ENCODE data around the gene CHAD. TPM values are rescaled to one million over a fixed set of nuclear protein-coding genes. Genes with fewer than 3 reads are reported as not detected.

CHAD gene
- total RNA-seq, 2 donors from 2014 or later, result 8.8 to 13.2 TPM

GRCh38 chr17:50482110-50482509, 13.4 kb upstream of the CHAD start:
- TF ChIP-seq CTCF (IDR thresholded peaks at IDR 0.05) (no peak), POLR2A (IDR thresholded peaks at IDR 0.05) (no peak)
- Histone ChIP-seq H3K36me3 (replicated peaks in 1 of 2; ENCODE audit: insufficient read depth in 1 of 2, low read depth in 2 of 2) (peaks cover 2 to 5% of the 10 kb centered on the region in 2 donors), H3K27ac (peak overlapping the region; percentile 37 to 86 (median 74)), H3K4me3 (no peak overlapping the region), H3K9me3 (no peaks in the 10 kb centered on the region), H3K4me1 (peaks cover 38% of the 10 kb centered on the region), H3K27me3 (no peaks in the 10 kb centered on the region)
- 64 to 71% methylated on average over 2 to 22 of the region's 23 CpGs for WGBS, 2 donors
- DNase-seq, result no peak
- no peak for ATAC-seq
- intact Hi-C loops (cut with DNase I), result loop anchor here (5.0 to 10.0 kb wide), 3 partner anchors 50 to 213 kb away; partner anchors contain the start of gene EPN3

GRCh38 chr17:50481648-50482047, 13.0 kb upstream of the CHAD start:
- TF ChIP-seq POLR2A (IDR thresholded peaks at IDR 0.05) (no peak), CTCF (IDR thresholded peaks at IDR 0.05) (no peak)
- Histone ChIP-seq H3K36me3 (replicated peaks in 1 of 2; ENCODE audit: insufficient read depth in 1 of 2, low read depth in 2 of 2) (peaks cover 2 to 5% of the 10 kb centered on the region in 2 donors), H3K4me3 (no peak overlapping the region), H3K4me1 (peaks cover 43% of the 10 kb centered on the region), H3K27ac (peak overlapping the region; percentile 37 to 89 (median 74)), H3K9me3 (no peaks in the 10 kb centered on the region), H3K27me3 (no peaks in the 10 kb centered on the region)
- WGBS, 2 donors, result 41 to 42% methylated on average over 4 of the region's 4 CpGs
- intact Hi-C loops (cut with DNase I), result loop anchor here (5.0 to 10.0 kb wide), 3 partner anchors 51 to 213 kb away; partner anchors contain the start of gene EPN3
- DNase-seq (no peak), ATAC-seq (no peak)

GRCh38 chr17:50480854-50481490, 12.3 kb upstream of the CHAD start:
- TF ChIP-seq POLR2A (IDR thresholded peaks at IDR 0.05) (no peak), CTCF (IDR thresholded peaks at IDR 0.05) (no peak)
- no peaks in the 10 kb centered on the region for H3K9me3 ChIP-seq
- peak overlapping the region in 3 of 4 donors; percentile 83 to 92 (median 89) for H3K27ac ChIP-seq
- no peaks in the 10 kb centered on the region for H3K27me3 ChIP-seq
- H3K4me1 ChIP-seq, result peaks cover 47% of the 10 kb centered on the region
- H3K4me3 ChIP-seq, result no peak overlapping the region
- DNase-seq (no peak), ATAC-seq (no peak)
- H3K36me3 ChIP-seq (replicated peaks in 1 of 2; ENCODE audit: insufficient read depth in 1 of 2, low read depth in 2 of 2), result peaks cover 2 to 5% of the 10 kb centered on the region in 2 donors
- WGBS, 2 donors, result 56 to 58% methylated on average over 2 of the region's 2 CpGs
- intact Hi-C loops (cut with DNase I), result loop anchor here (5.0 to 10.0 kb wide), 3 partner anchors 51 to 214 kb away; partner anchors contain the start of gene EPN3

GRCh38 chr17:50480142-50480764, 11.6 kb upstream of the CHAD start:
- no peak for DNase-seq
- TF ChIP-seq CTCF (IDR thresholded peaks at IDR 0.05) (no peak), POLR2A (IDR thresholded peaks at IDR 0.05) (no peak)
- H3K27ac ChIP-seq, result peak overlapping the region in 3 of 4 donors; percentile 83 to 92 (median 89)
- peaks cover 2 to 5% of the 10 kb centered on the region in 2 donors for H3K36me3 ChIP-seq (replicated peaks in 1 of 2; ENCODE audit: insufficient read depth in 1 of 2, low read depth in 2 of 2)
- no peaks in the 10 kb centered on the region for H3K9me3 ChIP-seq
- H3K4me3 ChIP-seq, result no peak overlapping the region
- no peak for ATAC-seq
- 52 to 53% methylated on average over 7 of the region's 7 CpGs for WGBS, 2 donors
- peaks cover 52% of the 10 kb centered on the region for H3K4me1 ChIP-seq
- intact Hi-C loops (cut with DNase I), result loop anchor here (5.0 to 10.0 kb wide), 3 partner anchors 52 to 215 kb away; partner anchors contain the start of gene EPN3
- no peaks in the 10 kb centered on the region for H3K27me3 ChIP-seq

All from body of pancreas (tissue), 4 donors.